ENCODE measurements around the gene KCNJ1. TPM values are rescaled to one million over a fixed set of nuclear protein-coding genes. Genes with fewer than 3 reads are reported as not detected.

The KCNJ1 gene
- total RNA-seq, 4 donors from 2014 or later, result 0.11 to 0.81 TPM; not detected in 2

DNA sequence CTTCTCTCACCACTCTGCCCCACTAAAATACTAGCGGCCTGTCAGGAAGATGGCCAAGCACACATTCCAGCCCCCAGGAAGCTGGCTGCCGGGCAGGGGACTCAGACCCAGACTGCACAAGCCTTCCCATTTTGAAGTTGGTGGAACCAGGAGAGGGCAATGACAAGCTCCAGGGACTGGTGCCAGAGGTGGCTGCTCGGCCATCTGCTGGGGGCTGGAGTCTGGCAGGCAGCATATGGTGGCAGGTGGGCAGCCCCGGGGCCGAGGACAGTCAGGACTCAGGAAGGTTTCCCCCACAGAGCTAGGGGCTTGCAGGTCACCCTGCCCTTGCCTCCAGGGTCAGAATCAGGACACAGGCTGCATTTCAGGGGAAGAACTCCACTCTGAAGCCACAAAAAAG lies 46.7 kb upstream of the KCNJ1 start:
- 91 to 94% methylated on average over 4 to 5 of the region's 5 CpGs for WGBS, 2 donors
- no peak for DNase-seq
- Histone ChIP-seq H3K27ac (no peak overlapping the region), H3K4me3 (replicated peaks in 1 of 3) (no peak overlapping the region), H3K27me3 (no peaks in the 10 kb centered on the region), H3K4me1 (no peaks in the 10 kb centered on the region), H3K9me3 (no peaks in the 10 kb centered on the region), H3K36me3 (no peaks in the 10 kb centered on the region)
- intact Hi-C loops (cut with DNase I), result no loop called here
- no peak for TF ChIP-seq POLR2A (IDR thresholded peaks at IDR 0.05)
- TF ChIP-seq, protein P1, sequence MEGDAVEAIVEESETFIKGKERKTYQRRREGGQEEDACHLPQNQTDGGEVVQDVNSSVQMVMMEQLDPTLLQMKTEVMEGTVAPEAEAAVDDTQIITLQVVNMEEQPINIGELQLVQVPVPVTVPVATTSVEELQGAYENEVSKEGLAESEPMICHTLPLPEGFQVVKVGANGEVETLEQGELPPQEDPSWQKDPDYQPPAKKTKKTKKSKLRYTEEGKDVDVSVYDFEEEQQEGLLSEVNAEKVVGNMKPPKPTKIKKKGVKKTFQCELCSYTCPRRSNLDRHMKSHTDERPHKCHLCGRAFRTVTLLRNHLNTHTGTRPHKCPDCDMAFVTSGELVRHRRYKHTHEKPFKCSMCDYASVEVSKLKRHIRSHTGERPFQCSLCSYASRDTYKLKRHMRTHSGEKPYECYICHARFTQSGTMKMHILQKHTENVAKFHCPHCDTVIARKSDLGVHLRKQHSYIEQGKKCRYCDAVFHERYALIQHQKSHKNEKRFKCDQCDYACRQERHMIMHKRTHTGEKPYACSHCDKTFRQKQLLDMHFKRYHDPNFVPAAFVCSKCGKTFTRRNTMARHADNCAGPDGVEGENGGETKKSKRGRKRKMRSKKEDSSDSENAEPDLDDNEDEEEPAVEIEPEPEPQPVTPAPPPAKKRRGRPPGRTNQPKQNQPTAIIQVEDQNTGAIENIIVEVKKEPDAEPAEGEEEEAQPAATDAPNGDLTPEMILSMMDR (IDR thresholded peaks at IDR 0.05), result no peak

GRCh38 chr11:128911701-128912100 lies 44.6 kb upstream of the KCNJ1 start:
- Histone ChIP-seq H3K9me3 (no peaks in the 10 kb centered on the region), H3K4me1 (no peaks in the 10 kb centered on the region), H3K27ac (no peak overlapping the region), H3K27me3 (no peaks in the 10 kb centered on the region), H3K4me3 (replicated peaks in 1 of 3) (no peak overlapping the region), H3K36me3 (no peaks in the 10 kb centered on the region)
- TF ChIP-seq, protein P1 (IDR thresholded peaks at IDR 0.05), result no peak
- no peak for TF ChIP-seq POLR2A (IDR thresholded peaks at IDR 0.05)
- intact Hi-C loops (cut with DNase I), result no loop called here
- WGBS, 2 donors, result 95 to 96% methylated on average over 4 to 18 of the region's 18 CpGs
- no peak for DNase-seq

DNA sequence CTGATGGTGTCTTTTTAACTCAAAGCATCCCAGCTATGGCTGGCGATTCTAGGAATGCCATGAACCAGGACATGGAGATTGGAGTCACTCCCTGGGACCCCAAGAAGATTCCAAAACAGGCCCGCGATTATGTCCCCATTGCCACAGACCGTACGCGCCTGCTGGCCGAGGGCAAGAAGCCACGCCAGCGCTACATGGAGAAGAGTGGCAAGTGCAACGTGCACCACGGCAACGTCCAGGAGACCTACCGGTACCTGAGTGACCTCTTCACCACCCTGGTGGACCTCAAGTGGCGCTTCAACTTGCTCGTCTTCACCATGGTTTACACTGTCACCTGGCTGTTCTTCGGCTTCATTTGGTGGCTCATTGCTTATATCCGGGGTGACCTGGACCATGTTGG lies 44.1 kb upstream of the KCNJ1 start:
- no peak overlapping the region for H3K27ac ChIP-seq
- TF ChIP-seq POLR2A (IDR thresholded peaks at IDR 0.05), result no peak
- TF ChIP-seq, protein P1 (IDR thresholded peaks at IDR 0.05), result no peak
- H3K27me3 ChIP-seq, result no peaks in the 10 kb centered on the region
- DNase-seq, result no peak
- intact Hi-C loops (cut with DNase I), result no loop called here
- WGBS, 2 donors, result 95 to 97% methylated on average over 17 of the region's 17 CpGs
- no peaks in the 10 kb centered on the region for H3K4me1 ChIP-seq
- H3K4me3 ChIP-seq (replicated peaks in 1 of 3), result no peak overlapping the region
- H3K36me3 ChIP-seq, result no peaks in the 10 kb centered on the region
- no peaks in the 10 kb centered on the region for H3K9me3 ChIP-seq

GRCh38 chr11:128910576-128910975 lies 43.5 kb upstream of the KCNJ1 start:
- H3K36me3 ChIP-seq, result no peaks in the 10 kb centered on the region
- no peak overlapping the region for H3K4me3 ChIP-seq (replicated peaks in 1 of 3)
- no peaks in the 10 kb centered on the region for H3K9me3 ChIP-seq
- H3K4me1 ChIP-seq, result peaks cover 0 to 4% of the 10 kb centered on the region in 2 donors
- WGBS, 2 donors, result 93 to 97% methylated on average over 3 of the region's 3 CpGs
- intact Hi-C loops (cut with DNase I), result no loop called here
- TF ChIP-seq, protein P1 (IDR thresholded peaks at IDR 0.05), result no peak
- TF ChIP-seq POLR2A (IDR thresholded peaks at IDR 0.05), result no peak
- no peak overlapping the region for H3K27ac ChIP-seq
- no peaks in the 10 kb centered on the region for H3K27me3 ChIP-seq
- no peak for DNase-seq

DNA sequence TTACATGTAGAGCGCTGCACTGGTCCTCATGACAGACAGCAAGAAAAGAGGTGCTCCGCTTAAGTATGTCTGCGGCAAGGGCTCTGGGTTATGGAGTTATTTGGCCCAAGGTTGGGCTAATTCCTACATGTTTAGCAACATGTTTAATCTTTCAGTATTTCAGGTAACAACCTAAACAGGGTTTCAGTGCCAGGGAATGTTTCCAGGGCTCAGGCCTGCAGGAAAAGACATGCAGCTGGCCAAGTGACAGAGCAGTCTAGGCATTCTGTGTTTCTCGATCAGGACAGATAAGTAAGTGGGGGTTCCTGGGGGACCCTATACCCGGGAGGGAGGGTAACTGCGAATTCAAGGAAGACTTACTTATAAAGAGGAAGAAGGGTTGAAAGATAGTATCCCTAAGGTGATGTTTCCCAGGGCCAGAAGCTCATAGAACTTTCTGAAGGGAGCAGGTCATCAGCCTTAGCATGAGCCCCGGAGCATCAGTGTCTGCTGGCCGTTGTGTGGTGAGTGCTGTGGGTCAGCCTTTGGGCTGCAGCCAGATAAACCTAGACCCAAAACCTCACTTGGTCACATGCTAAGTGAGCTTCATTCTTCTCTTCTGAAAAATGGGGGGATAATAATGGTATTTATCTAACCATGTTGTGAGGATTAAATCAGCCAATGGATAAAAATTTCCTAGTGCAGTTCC lies 42.5 kb upstream of the KCNJ1 start:
- no peaks in the 10 kb centered on the region for H3K27me3 ChIP-seq
- intact Hi-C loops (cut with DNase I), result no loop called here
- peaks cover 4% of the 10 kb centered on the region in 2 donors for H3K4me1 ChIP-seq
- no peak for DNase-seq
- no peak for TF ChIP-seq POLR2A (IDR thresholded peaks at IDR 0.05)
- TF ChIP-seq, protein P1 (IDR thresholded peaks at IDR 0.05), result no peak
- H3K36me3 ChIP-seq, result no peaks in the 10 kb centered on the region
- no peak overlapping the region for H3K27ac ChIP-seq
- H3K9me3 ChIP-seq, result no peaks in the 10 kb centered on the region
- no peak overlapping the region for H3K4me3 ChIP-seq (replicated peaks in 1 of 3)
- 86 to 88% methylated on average over 8 of the region's 8 CpGs for WGBS, 2 donors
